CD4-positive, CD25-positive, alpha-beta regulatory T cell (primary cell): ENCODE data around the gene COPS7B. TPM values are rescaled to one million over a fixed set of nuclear protein-coding genes. Genes with fewer than 3 reads are reported as not detected.
"Not testable (repeated sequence)": the region's sequence is repeated elsewhere in the genome, so short reads cannot be mapped to it uniquely, and the experiment has no call there.

Experiments used
- ATAC-seq, 2 donors: fragments of 150-1000 bp; cut with Tn5 transposase; one replicate each; pipeline ENCODE4 v1.10.0; 2021; ENCODE audit warnings: low read depth in 2 of 2, moderate number of reproducible peaks in 2 of 2, moderate library complexity in 1 of 2
- DNase-seq, 3 donors: peaks; one replicate each; pipeline versions ENCODE4 v3.0.0 to v3.0.0-alpha.2; 2012 to 2022; ENCODE audit warnings: mixed read lengths in 1 of 3
- H3K27ac ChIP-seq: one replicate; pipeline ENCODE4 v1.7.0; 2013; ENCODE audit warnings: mild to moderate bottlenecking, low read length; ENCODE audit not compliant: insufficient read depth, poor library complexity, severe bottlenecking
- H3K27me3 ChIP-seq: one replicate; pipeline ENCODE4 v1.7.0; 2013; ENCODE audit warnings: low read length; ENCODE audit not compliant: control insufficient read depth, insufficient read depth
- H3K36me3 ChIP-seq: one replicate; pipeline ENCODE4 v1.7.0; 2013; ENCODE audit warnings: mild to moderate bottlenecking, low read length, moderate library complexity; ENCODE audit not compliant: control insufficient read depth, insufficient read depth
- H3K4me1 ChIP-seq: 2 replicates; pipeline ENCODE4 v1.7.0; 2013; ENCODE audit warnings: mild to moderate bottlenecking, low read length; ENCODE audit not compliant: insufficient read depth, control insufficient read depth, poor library complexity, severe bottlenecking
- H3K4me3 ChIP-seq: one replicate; pipeline ENCODE4 v1.7.0; 2013; ENCODE audit warnings: low read depth, mild to moderate bottlenecking, low read length, moderate library complexity
- H3K9me3 ChIP-seq, 2 experiments: 1 replicate in 1 of 2; 2 replicates in 1 of 2; pipeline ENCODE4 v1.7.0; 2013; ENCODE audit warnings: low read length in 2 of 2, mild to moderate bottlenecking in 1 of 2, moderate library complexity in 1 of 2; ENCODE audit not compliant: control insufficient read depth in 2 of 2
- H3K27ac Mint-ChIP-seq, 3 donors: one replicate each; pipeline ENCODE4 v1.8.0; 2020 to 2022; ENCODE audit warnings: mild to moderate bottlenecking in 3 of 3, mixed read lengths in 3 of 3, moderate library complexity in 2 of 3
- H3K27me3 Mint-ChIP-seq: one replicate; pipeline ENCODE4 v1.8.0; 2022; ENCODE audit warnings: mild to moderate bottlenecking, mixed read lengths
- H3K36me3 Mint-ChIP-seq: one replicate; pipeline ENCODE4 v1.8.0; 2020; ENCODE audit warnings: mixed read lengths
- H3K4me1 Mint-ChIP-seq, 4 donors: one replicate each; pipeline ENCODE4 v1.8.0; 2020 to 2022; ENCODE audit warnings: mixed read lengths in 4 of 4, mild to moderate bottlenecking in 1 of 4
- H3K4me3 Mint-ChIP-seq, 4 donors: one replicate each; pipeline ENCODE4 v1.8.0; 2020 to 2022; ENCODE audit warnings: mild to moderate bottlenecking in 4 of 4, mixed read lengths in 4 of 4, moderate library complexity in 3 of 4
- H3K9me3 Mint-ChIP-seq, 7 donors: one replicate each; pipeline ENCODE4 v1.8.0; 2020 to 2022; ENCODE audit warnings: mixed read lengths in 7 of 7, mild to moderate bottlenecking in 3 of 7, moderate library complexity in 2 of 7
- polyA plus RNA-seq, 4 donors: library from polyadenylated mRNA; unstranded; fragments of 300-500 nt; fragmentation: Illumina TruSeq; gene quantifications; one replicate each; pipeline ENCODE4 v1.2.3, GENCODE V29; 2021
- total RNA-seq: library from RNA; stranded (reverse); gene quantifications from one replicate; pipeline ENCODE4 v1.2.3, GENCODE V29; 2022

COPS7B gene
- 48.8 TPM for total RNA-seq
- polyA plus RNA-seq: 10 to 100 TPM; 23.6 to 31.0 (median 27.5) TPM

GRCh38 chr2:231786177-231786916, at the start of gene COPS7B:
Gene COPS7B, plus strand, starts transcription at chr2:231786445. Its CDS starts 2,126 bp downstream, at chr2:231788571.
- Histone ChIP-seq H3K9me3 (no peaks in the 10 kb centered on the region), H3K36me3 (peaks cover 17% of the 10 kb centered on the region), H3K4me1 (peaks cover 45% of the 10 kb centered on the region), H3K4me3 (peak within 1 kb of the TSS; percentile 79), H3K27ac (peak within 1 kb of the TSS; percentile 62), H3K27me3 (no peaks in the 10 kb centered on the region)
- peak within 1 kb of the TSS; percentile 89 to 98 (median 94) for H3K4me3 Mint-ChIP-seq
- H3K9me3 Mint-ChIP-seq: no peaks in the 10 kb centered on the region
- H3K4me1 Mint-ChIP-seq: peaks cover 14 to 91% (median 60%) of the 10 kb centered on the region in 4 donors
- ATAC-seq (peak; percentile 59), DNase-seq (peak; percentile 71 to 89 (median 78))
- no peaks in the 10 kb centered on the region for H3K27me3 Mint-ChIP-seq
- H3K36me3 Mint-ChIP-seq: peaks cover 18% of the 10 kb centered on the region
- peak within 1 kb of the TSS; percentile 83 to 96 (median 95) for H3K27ac Mint-ChIP-seq

- peaks cover 31% of the 10 kb centered on the region for H3K36me3 Mint-ChIP-seq
- H3K27me3 Mint-ChIP-seq: no peaks in the 10 kb centered on the region
- no peak overlapping the region for H3K27ac Mint-ChIP-seq
- no peak overlapping the region for H3K4me3 ChIP-seq
- no peaks in the 10 kb centered on the region for H3K27me3 ChIP-seq
- ATAC-seq: no peak
- H3K4me1 ChIP-seq: no peaks in the 10 kb centered on the region
- DNase-seq: no peak
- no peaks in the 10 kb centered on the region for H3K9me3 Mint-ChIP-seq
- no peaks in the 10 kb centered on the region for H3K9me3 ChIP-seq
- H3K36me3 ChIP-seq: peaks cover 23% of the 10 kb centered on the region
- H3K4me3 Mint-ChIP-seq: no peak overlapping the region
- H3K27ac ChIP-seq: no peak overlapping the region
- H3K4me1 Mint-ChIP-seq: peaks cover 0 to 6% (median 3%) of the 10 kb centered on the region in 4 donors
Measured at GRCh38 chr2:231737761-231738160, 48.5 kb upstream of the COPS7B start.

- ATAC-seq (no peak), DNase-seq (no peak)
- Mint-ChIP-seq H3K4me1 (peaks cover 2 to 12% (median 4%) of the 10 kb centered on the region in 4 donors), H3K27ac (no peak overlapping the region), H3K9me3 (no peaks in the 10 kb centered on the region), H3K4me3 (no peak overlapping the region), H3K27me3 (peaks cover 5% of the 10 kb centered on the region), H3K36me3 (peaks cover 6% of the 10 kb centered on the region)
- Histone ChIP-seq H3K4me3 (no peak overlapping the region), H3K36me3 (no peaks in the 10 kb centered on the region), H3K27ac (no peak overlapping the region), H3K9me3 (no peaks in the 10 kb centered on the region), H3K4me1 (no peaks in the 10 kb centered on the region), H3K27me3 (no peaks in the 10 kb centered on the region)
Measured at GRCh38 chr2:231743376-231744116, 42.7 kb upstream of the COPS7B start.

- peaks cover 2 to 12% (median 4%) of the 10 kb centered on the region in 4 donors for H3K4me1 Mint-ChIP-seq
- no peak overlapping the region for H3K27ac ChIP-seq
- DNase-seq (no peak), ATAC-seq (no peak)
- H3K27me3 Mint-ChIP-seq: peaks cover 5% of the 10 kb centered on the region
- no peaks in the 10 kb centered on the region for H3K9me3 Mint-ChIP-seq
- no peak overlapping the region for H3K4me3 Mint-ChIP-seq
- no peak overlapping the region for H3K4me3 ChIP-seq
- H3K27me3 ChIP-seq: no peaks in the 10 kb centered on the region
- no peak overlapping the region for H3K27ac Mint-ChIP-seq
- H3K9me3 ChIP-seq: no peaks in the 10 kb centered on the region
- H3K36me3 ChIP-seq: no peaks in the 10 kb centered on the region
- no peaks in the 10 kb centered on the region for H3K4me1 ChIP-seq
- no peaks in the 10 kb centered on the region for H3K36me3 Mint-ChIP-seq
Measured at GRCh38 chr2:231745303-231746038, 40.8 kb upstream of the COPS7B start.

GRCh38 chr2:231748153-231748896, 37.9 kb upstream of the COPS7B start:
- H3K4me3 Mint-ChIP-seq, H3K9me3 Mint-ChIP-seq, H3K27me3 ChIP-seq, H3K9me3 ChIP-seq, H3K27ac Mint-ChIP-seq, H3K4me3 ChIP-seq, H3K27ac ChIP-seq, H3K36me3 ChIP-seq, H3K36me3 Mint-ChIP-seq, H3K4me1 Mint-ChIP-seq, H3K4me1 ChIP-seq, ATAC-seq, DNase-seq, H3K27me3 Mint-ChIP-seq: not testable (repeated sequence)

- H3K27me3 Mint-ChIP-seq, H3K4me3 ChIP-seq, H3K36me3 Mint-ChIP-seq, H3K4me1 ChIP-seq, H3K27ac ChIP-seq, H3K4me1 Mint-ChIP-seq, H3K36me3 ChIP-seq, H3K9me3 ChIP-seq, H3K9me3 Mint-ChIP-seq, DNase-seq, H3K27ac Mint-ChIP-seq, H3K27me3 ChIP-seq, ATAC-seq, H3K4me3 Mint-ChIP-seq: not testable (repeated sequence)
Measured at GRCh38 chr2:231749016-231749415, 37.2 kb upstream of the COPS7B start.

- no peaks in the 10 kb centered on the region for H3K36me3 Mint-ChIP-seq
- Histone ChIP-seq H3K27me3 (no peaks in the 10 kb centered on the region), H3K36me3 (no peaks in the 10 kb centered on the region), H3K27ac (no peak overlapping the region), H3K9me3 (no peaks in the 10 kb centered on the region), H3K4me1 (no peaks in the 10 kb centered on the region), H3K4me3 (no peak overlapping the region)
- H3K4me3 Mint-ChIP-seq: no peak overlapping the region
- no peaks in the 10 kb centered on the region for H3K9me3 Mint-ChIP-seq
- H3K4me1 Mint-ChIP-seq: peaks cover 0 to 5% (median 1%) of the 10 kb centered on the region in 4 donors
- ATAC-seq: no peak
- H3K27me3 Mint-ChIP-seq: no peaks in the 10 kb centered on the region
- DNase-seq: no peak
- H3K27ac Mint-ChIP-seq: no peak overlapping the region
Measured at GRCh38 chr2:231751042-231751815, 35.0 kb upstream of the COPS7B start.
